Natural killer cell (primary cell): ENCODE measurements around the gene FANCM. TPM values are rescaled to one million over a fixed set of nuclear protein-coding genes. Genes with fewer than 3 reads are reported as not detected.

Experiments used
- ATAC-seq, 3 donors: fragments of 150-1000 bp in 2 of 3; fragments of 200-7000 bp in 1 of 3; cut with Tn5 transposase; 1 replicate in 1 of 3; 2 replicates in 2 of 3; pipeline ENCODE4 v1.10.0; 2021; ENCODE audit warnings: mild to moderate bottlenecking in 2 of 3, moderate library complexity in 2 of 3
- DNase-seq, 2 donors: peaks; one replicate each; pipeline versions ENCODE4 v3.0.0 to v3.0.0-alpha.2; 2013 to 2021; ENCODE audit warnings: mixed read lengths in 1 of 2
- H3K27ac ChIP-seq: one replicate; pipeline ENCODE4 v1.5.1; 2013; ENCODE audit warnings: mild to moderate bottlenecking, low read length
- H3K27me3 ChIP-seq: one replicate; pipeline ENCODE4 v1.6.1; 2013; ENCODE audit warnings: low read length; ENCODE audit not compliant: control insufficient read depth, insufficient read depth
- H3K36me3 ChIP-seq: one replicate; pipeline ENCODE4 v1.6.1; 2013; ENCODE audit warnings: low read length; ENCODE audit not compliant: control insufficient read depth, insufficient read depth
- H3K4me1 ChIP-seq: one replicate; pipeline ENCODE4 v1.6.1; 2013; ENCODE audit warnings: low read length; ENCODE audit not compliant: control insufficient read depth, insufficient read depth
- H3K4me3 ChIP-seq: one replicate; pipeline ENCODE4 v1.5.1; 2013; ENCODE audit warnings: low read length
- H3K9me3 ChIP-seq: one replicate; pipeline ENCODE4 v1.6.1; 2013; ENCODE audit warnings: low read length; ENCODE audit not compliant: control insufficient read depth, insufficient read depth
- H3K27ac Mint-ChIP-seq, 2 donors: one replicate each; pipeline ENCODE4 v1.8.0; 2022; ENCODE audit warnings: mild to moderate bottlenecking in 2 of 2, mixed read lengths in 2 of 2, moderate library complexity in 1 of 2
- H3K27me3 Mint-ChIP-seq, 2 donors: one replicate each; pipeline ENCODE4 v1.8.0; 2022; ENCODE audit warnings: low read depth in 2 of 2, mixed read lengths in 2 of 2
- H3K36me3 Mint-ChIP-seq: one replicate; pipeline ENCODE4 v1.8.0; 2022; ENCODE audit warnings: mixed read lengths
- H3K4me1 Mint-ChIP-seq, 2 donors: one replicate each; pipeline ENCODE4 v1.8.0; 2022; ENCODE audit warnings: mixed read lengths in 2 of 2
- H3K4me3 Mint-ChIP-seq: one replicate; pipeline ENCODE4 v1.8.0; 2022; ENCODE audit warnings: mild to moderate bottlenecking, moderate library complexity, mixed read lengths
- H3K9me3 Mint-ChIP-seq, 2 donors: one replicate each; pipeline ENCODE4 v1.8.0; 2022; ENCODE audit warnings: mixed read lengths in 2 of 2
- CTCF ChIP-seq: fragments of 200-600 bp; IDR thresholded peaks from one replicate; pipeline ENCODE4 v1.8.0; 2022; ENCODE audit warnings: antibody characterized with exemption
- WGBS: methylation state at CpG from one replicate; pipeline ENCODE4 v1.1.7; 2013; ENCODE audit warnings: missing lambda C conversion rate; ENCODE audit not compliant: insufficient coverage; 5-methylcytosine and 5-hydroxymethylcytosine counted together
- intact Hi-C: fragments of 100-400 bp; cut with micrococcal nuclease; formaldehyde crosslinking; loops from one replicate; pipeline ENCODE4 v1.14.2; 2022
- total RNA-seq, 4 donors: library from RNA; stranded (reverse); fragments of 120-200 nt in 1 of 4; gene quantifications; one replicate each; pipeline versions ENCODE4 v1.2.3 to v1.2.4, GENCODE V29; 2013 to 2022

FANCM gene
- total RNA-seq, 3 donors from 2014 or later (not counting 1 experiment from before 2014, with no cell fraction given): 8.3 to 16.9 (median 13.2) TPM

- Mint-ChIP-seq H3K4me3 (no peak overlapping the region), H3K27me3 (no peaks in the 10 kb centered on the region), H3K4me1 (peaks cover 15 to 18% of the 10 kb centered on the region in 2 donors), H3K36me3 (peaks cover 16% of the 10 kb centered on the region), H3K9me3 (no peaks in the 10 kb centered on the region), H3K27ac (no peak overlapping the region)
- DNase-seq: no peak
- peaks cover 30% of the 10 kb centered on the region for H3K36me3 ChIP-seq
- no peak overlapping the region for H3K27ac ChIP-seq
- no peaks in the 10 kb centered on the region for H3K9me3 ChIP-seq
- TF ChIP-seq CTCF: no peak
- no peak for ATAC-seq
- no peaks in the 10 kb centered on the region for H3K27me3 ChIP-seq
- WGBS: 94% methylated on average over 2 of the region's 2 CpGs
- no peak overlapping the region for H3K4me3 ChIP-seq
- H3K4me1 ChIP-seq: no peaks in the 10 kb centered on the region
- intact Hi-C loops: no loop called here
Observed at GRCh38 chr14:45094275-45094674, 41.5 kb upstream of the FANCM start.

- Histone ChIP-seq H3K27me3 (no peaks in the 10 kb centered on the region), H3K36me3 (peaks cover 32% of the 10 kb centered on the region), H3K4me1 (no peaks in the 10 kb centered on the region), H3K27ac (no peak overlapping the region), H3K4me3 (no peak overlapping the region), H3K9me3 (no peaks in the 10 kb centered on the region)
- Mint-ChIP-seq H3K9me3 (no peaks in the 10 kb centered on the region), H3K27ac (no peak overlapping the region), H3K4me1 (peaks cover 9 to 10% of the 10 kb centered on the region in 2 donors), H3K27me3 (no peaks in the 10 kb centered on the region), H3K36me3 (peaks cover 16% of the 10 kb centered on the region), H3K4me3 (no peak overlapping the region)
- no peak for TF ChIP-seq CTCF
- 91% methylated on average over 4 of the region's 4 CpGs for WGBS
- intact Hi-C loops: no loop called here
- DNase-seq (no peak), ATAC-seq (no peak)
Observed at GRCh38 chr14:45095143-45095542, 40.6 kb upstream of the FANCM start.

GRCh38 chr14:45096218-45096617 is 39.5 kb upstream of the FANCM start:
- no peak overlapping the region for H3K27ac Mint-ChIP-seq
- H3K27me3 Mint-ChIP-seq: no peaks in the 10 kb centered on the region
- no peak for ATAC-seq
- H3K4me3 ChIP-seq: no peak overlapping the region
- 97% methylated on average over 4 of the region's 4 CpGs for WGBS
- peaks cover 16% of the 10 kb centered on the region for H3K36me3 Mint-ChIP-seq
- intact Hi-C loops: no loop called here
- no peaks in the 10 kb centered on the region for H3K4me1 ChIP-seq
- H3K9me3 Mint-ChIP-seq: no peaks in the 10 kb centered on the region
- H3K9me3 ChIP-seq: no peaks in the 10 kb centered on the region
- no peak for DNase-seq
- H3K27ac ChIP-seq: no peak overlapping the region
- peaks cover under 1 to 10% of the 10 kb centered on the region in 2 donors for H3K4me1 Mint-ChIP-seq
- peaks cover 36% of the 10 kb centered on the region for H3K36me3 ChIP-seq
- H3K27me3 ChIP-seq: no peaks in the 10 kb centered on the region
- no peak for TF ChIP-seq CTCF
- H3K4me3 Mint-ChIP-seq: no peak overlapping the region

- TF ChIP-seq CTCF: no peak
- Histone ChIP-seq H3K27me3 (no peaks in the 10 kb centered on the region), H3K36me3 (peaks cover 37% of the 10 kb centered on the region), H3K4me3 (no peak overlapping the region), H3K27ac (no peak overlapping the region), H3K9me3 (no peaks in the 10 kb centered on the region), H3K4me1 (no peaks in the 10 kb centered on the region)
- intact Hi-C loops: no loop called here
- peaks cover 0 to 6% of the 10 kb centered on the region in 2 donors for H3K4me1 Mint-ChIP-seq
- H3K9me3 Mint-ChIP-seq: no peaks in the 10 kb centered on the region
- peaks cover 2% of the 10 kb centered on the region for H3K36me3 Mint-ChIP-seq
- DNase-seq (no peak), ATAC-seq (no peak)
- H3K27ac Mint-ChIP-seq: no peak overlapping the region
- no peaks in the 10 kb centered on the region for H3K27me3 Mint-ChIP-seq
- H3K4me3 Mint-ChIP-seq: no peak overlapping the region
Observed at GRCh38 chr14:45103806-45104205, 31.9 kb upstream of the FANCM start.
